HG03520 (cell line): ENCODE data around the gene NHSL2.
A peak's percentile ranks its signal among the peaks of the same experiment; 100 is the strongest.

Experiments
- ATAC-seq: cut with Tn5 transposase; IDR thresholded peaks from one replicate; pipeline ENCODE4 v1.9.1; 2021; ENCODE audit warnings: mild to moderate bottlenecking, moderate library complexity; ENCODE audit not compliant: unreplicated experiment

Gene NHSL2

DNA sequence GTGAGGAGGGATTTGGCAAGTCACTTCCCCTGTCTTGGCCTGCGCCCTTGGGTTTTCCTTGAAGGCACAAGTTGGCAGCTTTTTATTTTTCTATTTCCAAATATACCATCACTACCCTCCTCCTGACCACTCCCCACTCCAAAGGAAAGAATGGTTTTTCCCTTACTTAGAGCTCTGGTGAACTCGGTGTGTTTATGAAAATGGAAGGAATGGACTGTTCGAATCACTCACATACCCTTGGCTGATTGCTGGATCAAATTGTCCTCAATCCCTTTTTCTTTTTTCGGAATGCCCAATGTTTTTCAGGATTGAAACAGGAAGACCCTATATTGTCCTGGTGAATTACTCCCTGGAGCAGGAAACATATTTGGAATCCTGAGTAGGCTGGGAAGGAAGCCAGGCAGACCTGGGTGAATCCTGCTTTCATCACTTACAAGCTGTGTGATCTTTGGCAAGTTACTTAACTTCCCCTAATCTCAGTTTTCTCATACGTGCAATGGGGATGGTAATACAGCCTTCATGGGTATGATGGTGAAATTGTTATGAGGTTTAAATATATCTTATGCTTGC lies 150.4 kb downstream of the NHSL2 start:
- no peak for ATAC-seq

DNA sequence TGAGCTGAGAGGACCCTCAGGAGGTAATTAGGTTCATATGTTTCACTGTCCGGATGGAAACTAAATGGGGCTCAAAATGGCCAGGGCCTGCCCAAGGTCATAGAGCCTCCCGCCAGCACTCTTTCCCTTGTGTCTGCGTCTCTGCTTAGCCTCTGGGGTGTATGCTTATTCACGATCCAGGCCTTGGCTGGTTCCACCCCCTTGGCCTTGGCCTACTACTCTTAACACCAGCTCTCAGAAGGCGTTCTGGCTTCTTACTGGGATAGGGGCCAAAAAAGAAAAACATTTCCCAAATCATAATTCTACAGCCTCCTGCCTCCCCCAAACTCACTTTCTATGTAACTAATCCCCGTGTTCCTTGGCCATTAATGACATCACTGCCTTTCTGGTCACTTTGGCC lies 152.3 kb downstream of the NHSL2 start:
- no peak for ATAC-seq

DNA sequence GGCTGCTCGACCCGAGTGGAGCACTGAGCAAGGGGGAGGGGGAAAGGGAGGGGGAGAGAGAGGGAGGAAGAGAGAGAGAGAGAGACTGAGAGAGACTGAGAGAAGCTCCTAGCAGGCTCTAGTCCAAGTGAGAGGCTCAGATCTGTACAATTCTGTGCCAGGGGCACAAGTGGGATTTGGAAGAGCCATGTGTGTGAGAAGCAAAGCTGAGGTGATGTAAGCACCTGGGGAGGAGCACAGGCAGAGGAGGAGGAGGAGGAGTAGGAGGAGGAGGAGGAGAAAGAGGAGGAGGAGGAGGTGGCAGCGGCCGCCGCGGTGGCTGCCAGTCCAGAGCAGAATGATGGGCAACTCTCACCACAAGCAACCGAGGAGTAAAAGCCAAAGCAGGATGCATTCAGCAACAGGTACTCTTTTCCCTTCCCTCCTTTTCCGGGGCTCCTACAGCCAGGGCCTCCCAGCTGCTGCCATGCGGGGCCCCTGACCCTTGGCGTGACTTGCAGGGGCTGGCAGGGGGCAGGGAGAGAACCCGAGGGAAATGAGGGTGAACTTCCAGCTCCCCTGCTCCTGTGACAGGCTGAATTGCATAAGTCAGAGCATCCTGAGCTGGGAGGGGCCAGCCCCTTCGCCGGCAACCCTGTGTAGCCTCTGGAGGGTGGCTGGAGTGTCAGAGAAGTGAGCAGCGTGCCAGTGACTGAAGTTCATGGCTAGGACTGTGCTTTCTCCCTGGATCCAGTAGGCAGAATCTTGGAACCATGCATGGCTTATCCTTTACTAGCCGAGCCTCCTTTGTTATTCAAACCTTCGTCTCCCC lies 158.9 kb downstream of the NHSL2 start:
- ATAC-seq = no peak

DNA sequence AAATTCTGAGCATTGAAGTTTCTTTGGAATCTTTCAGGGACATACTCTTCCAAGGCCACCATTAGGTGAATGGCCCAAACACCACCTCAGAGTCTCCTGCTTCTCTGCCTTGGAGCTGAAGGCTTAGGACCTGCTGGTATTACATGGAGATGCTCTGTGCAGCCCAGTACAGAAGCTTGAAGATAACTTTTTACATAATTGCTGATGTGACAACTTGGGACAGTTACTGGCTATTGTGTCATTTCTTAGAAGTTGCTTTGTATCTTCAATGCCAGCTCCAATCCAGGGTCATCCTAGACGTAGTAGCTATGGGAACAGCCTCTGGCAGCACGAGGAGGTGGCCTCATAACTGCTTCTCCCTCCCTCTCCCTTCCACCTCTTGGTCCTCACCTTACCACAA lies 160.6 kb downstream of the NHSL2 start:
- no peak for ATAC-seq

DNA sequence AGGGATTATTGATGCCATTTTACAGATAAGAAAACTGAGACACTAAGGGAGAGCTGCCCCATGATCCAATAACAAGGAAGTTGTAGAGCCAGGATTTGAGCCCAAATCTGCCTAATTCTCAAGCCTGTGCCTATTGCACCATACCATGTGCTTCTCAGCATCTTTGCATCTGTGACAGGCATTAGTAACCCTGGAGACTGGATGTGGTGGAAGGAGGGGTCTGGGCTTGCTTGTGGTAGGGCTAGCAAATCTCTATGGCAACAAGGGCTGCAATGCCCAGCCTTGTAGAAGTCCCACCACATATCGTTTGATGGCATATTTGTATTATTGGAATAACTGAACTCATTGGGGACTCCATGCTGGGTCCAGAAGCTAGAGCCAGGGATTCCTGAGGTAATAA lies 163.0 kb downstream of the NHSL2 start:
- ATAC-seq = no peak

DNA sequence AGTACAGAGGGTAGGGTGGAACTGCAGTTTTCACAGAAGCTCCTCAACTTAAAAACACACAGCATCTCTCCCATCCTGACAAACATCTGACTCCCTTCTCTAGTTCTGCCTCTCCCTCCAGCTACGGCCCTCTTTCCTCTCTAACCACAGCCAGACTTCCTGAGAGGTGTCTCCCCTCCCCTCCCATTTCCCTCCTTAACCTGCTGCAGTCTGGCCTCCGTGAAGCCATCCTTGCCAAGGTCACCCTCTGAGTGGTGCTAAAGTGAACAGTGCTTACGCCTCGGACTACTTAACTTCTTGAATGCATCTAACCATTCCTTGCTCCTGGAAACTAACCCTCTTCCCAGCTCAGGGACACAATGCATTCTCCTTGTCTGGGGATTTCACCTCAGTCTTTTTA lies 167.8 kb downstream of the NHSL2 start:
- no peak for ATAC-seq

DNA sequence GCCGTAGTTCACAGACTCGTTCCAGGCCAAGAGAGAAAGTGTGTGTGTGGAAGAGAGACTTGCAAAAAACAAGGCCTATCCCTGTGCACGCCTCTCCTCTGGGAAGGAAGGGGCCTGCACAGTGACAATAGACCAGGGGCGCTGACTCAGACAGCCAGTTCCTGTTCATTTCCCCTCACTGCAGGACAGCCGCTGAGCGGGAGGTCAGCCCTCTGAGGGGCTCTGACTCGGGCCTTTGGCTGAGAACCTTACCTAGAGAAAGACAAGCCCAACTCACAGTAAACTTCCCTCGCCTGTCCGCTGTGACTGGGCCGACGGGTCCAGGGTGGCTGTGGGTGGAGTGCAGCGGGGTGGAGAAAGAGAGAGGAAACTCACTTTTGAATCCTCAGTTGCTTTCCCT lies 169.0 kb downstream of the NHSL2 start:
- ATAC-seq = no peak

DNA sequence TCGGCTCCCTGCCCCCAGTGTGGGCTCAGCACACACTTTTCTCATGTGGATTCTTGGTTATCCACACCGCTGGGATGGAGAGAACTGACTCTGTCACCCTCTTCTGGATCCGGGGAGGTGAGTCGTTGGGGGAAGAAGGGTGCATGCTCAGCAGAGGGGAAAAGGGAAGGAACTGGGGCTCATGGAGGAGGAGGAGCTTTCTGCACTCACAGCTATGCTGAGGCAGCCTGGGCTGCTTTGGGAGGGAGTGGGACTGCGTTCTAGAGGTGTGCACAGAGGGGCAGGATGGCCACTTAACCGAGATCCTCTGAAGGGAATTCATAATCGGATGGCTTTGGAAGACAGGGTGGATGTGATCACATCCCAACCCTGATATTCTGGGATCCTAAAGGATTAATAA lies 169.5 kb downstream of the NHSL2 start:
- no peak for ATAC-seq

DNA sequence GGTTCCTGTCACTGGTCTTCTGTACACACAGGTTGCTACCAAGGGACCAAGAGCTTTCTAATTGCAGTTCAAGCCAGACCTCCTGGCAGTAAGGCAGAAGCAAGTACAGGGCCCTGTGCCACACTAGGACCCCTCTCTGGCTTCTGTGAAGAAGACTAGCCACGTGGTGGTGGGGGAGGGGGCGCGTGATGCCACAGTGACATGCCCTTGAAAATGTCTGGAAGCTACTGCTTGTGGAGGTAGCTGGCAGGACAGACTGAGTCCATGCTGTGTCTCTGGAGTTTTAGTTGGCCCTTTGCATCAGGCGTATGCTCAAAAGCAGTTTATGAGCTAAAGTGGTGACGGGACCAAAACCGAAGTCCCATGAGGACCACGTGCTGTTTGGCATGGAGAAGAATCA lies 170.2 kb downstream of the NHSL2 start:
- ATAC-seq = no peak

DNA sequence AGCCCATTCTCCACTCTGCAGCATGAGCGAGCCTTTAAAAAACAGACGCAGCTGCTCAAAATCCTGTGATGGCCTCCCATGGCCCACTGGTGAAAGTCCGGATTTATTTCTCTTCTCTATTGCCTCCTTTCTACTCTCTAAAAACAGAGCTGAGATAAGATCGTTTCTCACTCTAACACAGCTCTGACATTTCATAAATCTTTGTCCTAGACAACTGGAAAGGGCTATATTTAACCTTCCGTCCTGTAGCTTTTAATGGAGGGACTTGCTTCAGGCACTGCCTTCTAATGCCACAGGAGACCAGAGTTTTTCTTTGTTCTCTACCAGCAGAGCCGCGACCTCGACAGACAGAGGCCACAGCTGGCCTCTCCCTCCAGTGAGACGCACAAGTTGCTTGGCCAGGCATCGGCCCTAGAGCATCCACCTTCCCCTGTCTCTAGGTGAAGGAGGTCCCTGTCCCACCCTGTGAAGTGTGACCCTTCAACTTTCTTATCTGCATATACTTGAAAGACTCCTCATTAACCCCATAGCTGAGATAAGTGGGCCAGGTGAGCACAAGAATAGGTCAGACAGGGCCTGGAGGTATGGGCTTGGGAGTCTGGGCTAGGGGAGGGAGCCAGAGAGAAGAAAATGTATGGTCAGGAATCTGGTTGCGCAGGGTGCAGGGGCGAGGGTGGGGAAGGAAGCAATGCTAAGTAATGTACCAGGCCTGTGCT lies 171.1 kb downstream of the NHSL2 start:
- ATAC-seq = no peak

DNA sequence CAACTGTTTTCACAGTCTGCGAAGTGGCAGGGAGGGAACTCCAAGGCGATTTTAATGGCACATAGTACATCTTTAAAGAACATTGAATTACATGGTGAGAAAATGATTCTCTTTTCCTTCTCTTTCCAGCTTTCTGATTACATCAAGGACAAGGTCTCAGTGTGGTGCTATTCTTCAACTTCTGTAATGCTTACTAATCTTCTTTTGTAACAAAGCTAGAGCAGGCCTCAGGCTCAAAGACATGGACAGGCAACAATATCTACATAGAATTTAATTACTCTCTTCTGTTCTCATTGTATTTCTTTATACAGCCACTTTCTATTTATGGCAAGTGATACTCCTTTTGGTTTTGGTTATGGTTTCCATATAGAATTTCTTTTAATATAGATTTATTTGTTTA lies 172.6 kb downstream of the NHSL2 start:
- no peak for ATAC-seq

DNA sequence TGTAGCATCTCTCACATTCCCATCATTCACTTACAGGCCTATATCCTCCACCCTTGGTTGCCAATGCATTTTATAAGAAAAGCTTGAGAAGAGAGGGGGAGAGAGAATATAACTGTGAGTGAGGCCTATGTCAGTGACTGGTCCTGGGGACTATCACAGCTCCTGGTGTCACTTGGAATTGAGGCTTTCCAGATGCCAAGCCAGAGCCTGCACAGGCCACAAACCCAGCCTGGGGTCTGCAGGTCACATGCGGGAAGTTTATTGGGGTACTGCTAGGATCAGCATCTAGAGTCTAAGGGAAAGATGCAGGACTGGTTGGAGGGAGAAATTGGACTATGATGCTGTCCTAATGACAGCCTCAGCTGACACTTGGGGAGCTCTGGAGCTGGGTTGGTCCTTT lies 173.5 kb downstream of the NHSL2 start:
- no peak for ATAC-seq

DNA sequence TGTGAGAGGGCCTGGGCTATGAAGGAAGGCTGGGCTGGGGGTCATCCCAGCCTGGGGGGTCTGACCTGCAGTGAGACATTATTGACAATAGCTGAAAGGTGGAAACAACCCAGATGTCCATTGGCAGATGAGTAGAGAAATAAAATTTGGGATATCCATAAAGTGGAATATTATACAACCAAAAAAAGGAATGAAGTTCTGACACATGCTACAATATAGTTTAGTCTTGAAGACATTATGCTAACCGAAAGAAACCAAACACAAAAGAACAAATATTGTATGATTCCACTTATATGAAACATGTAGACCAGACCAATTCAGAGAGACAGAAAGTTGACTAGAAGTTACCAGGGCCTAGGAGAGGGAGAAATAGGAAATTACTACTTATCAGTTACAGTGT lies 176.3 kb downstream of the NHSL2 start:
- no peak for ATAC-seq

DNA sequence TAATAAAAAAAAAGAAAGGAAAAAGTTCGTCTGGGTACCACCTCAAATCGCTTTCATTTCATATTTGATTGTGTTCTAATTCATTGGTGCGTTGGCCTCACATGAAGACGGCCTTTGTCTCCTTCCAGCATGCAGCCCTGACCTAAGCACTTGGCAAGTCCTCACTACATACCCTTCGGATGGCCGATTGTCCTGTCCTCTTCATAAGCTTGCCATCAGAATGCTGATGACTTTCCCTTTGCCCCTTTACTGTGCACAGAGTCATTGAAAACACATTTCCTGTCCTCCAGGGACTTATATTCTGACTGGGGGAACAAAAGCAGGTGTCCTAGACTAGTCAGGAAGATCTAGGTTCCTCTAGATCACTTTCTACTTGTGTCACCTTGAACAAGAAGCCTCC lies 178.1 kb downstream of the NHSL2 start:
- ATAC-seq = no peak

DNA sequence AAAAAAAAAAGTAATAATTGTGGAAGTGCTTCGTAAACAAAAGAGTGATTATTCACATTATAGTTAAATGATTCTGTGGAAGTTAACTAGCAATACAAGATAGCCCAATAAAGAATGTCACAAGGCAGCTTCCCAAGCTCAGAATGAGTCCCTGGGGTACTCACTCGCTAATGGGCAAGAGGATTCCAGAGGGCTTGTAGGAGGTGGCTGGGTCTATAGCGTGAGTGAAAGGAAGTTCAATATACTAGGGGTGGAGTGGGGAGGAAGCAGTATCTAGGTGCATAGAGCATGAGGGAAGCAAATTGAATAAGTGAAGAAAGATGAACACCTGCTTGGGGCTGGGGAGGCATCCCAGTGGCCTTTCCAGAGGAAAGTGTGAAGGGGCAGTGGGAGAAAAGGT lies 178.6 kb downstream of the NHSL2 start:
- ATAC-seq = no peak

DNA sequence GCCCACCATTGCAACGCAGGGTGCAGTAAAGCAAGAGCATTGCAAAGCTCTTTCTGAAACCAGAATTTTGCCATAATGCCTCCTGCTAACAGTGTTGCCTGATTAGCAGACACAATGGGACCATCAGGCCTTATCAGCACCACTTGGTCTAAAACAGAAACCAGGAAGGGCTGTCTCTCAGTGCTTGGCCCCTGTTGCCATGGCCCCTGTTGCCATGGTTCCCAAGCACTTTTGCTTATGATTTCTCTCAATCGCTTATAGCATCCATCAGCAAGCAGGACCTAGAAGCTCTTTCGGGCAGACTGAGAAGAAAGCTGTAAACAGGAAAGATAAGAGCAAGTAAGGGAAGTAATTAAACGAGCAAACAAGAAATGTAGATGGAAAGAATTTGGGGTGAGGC lies 184.2 kb downstream of the NHSL2 start:
- peak; percentile 94 for ATAC-seq

DNA sequence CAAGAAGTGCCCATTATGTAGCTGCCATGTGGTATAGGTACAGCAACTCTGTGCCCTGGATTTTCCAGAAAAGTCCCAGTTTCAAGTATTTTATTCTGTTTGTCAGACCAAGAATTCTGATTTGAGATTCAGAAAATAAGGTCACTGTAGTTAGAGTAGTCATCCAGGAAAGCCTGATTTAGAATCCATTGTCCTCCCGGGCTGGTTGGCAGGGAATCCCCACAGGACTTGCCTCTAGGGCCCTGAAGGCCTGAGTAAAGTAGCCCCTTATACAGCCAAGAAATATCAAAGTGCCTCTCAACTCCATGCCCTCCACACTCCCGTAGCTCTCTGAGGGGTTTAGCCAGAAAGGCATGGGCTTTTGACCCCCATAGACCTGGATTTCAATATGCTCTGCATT lies 184.7 kb downstream of the NHSL2 start:
- no peak for ATAC-seq

DNA sequence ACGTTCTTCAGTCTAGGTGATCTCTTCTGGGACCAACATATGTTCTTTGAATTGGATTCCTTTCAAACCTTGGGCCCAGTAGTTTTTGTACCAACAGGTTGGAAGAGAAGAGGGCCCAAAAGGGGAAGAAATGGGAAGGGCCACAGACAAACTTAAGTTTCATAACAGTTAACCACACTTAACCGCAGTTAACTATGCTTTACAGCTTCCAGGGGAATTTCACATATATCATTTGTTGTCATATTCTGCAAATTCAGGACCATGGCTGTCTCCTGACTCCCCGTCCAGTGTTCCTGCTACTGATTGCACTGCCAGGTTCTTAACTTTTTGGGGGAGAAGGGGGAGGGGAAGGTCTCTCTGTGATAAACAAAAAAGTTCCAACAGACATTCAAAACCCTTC lies 186.5 kb downstream of the NHSL2 start:
- ATAC-seq = no peak

DNA sequence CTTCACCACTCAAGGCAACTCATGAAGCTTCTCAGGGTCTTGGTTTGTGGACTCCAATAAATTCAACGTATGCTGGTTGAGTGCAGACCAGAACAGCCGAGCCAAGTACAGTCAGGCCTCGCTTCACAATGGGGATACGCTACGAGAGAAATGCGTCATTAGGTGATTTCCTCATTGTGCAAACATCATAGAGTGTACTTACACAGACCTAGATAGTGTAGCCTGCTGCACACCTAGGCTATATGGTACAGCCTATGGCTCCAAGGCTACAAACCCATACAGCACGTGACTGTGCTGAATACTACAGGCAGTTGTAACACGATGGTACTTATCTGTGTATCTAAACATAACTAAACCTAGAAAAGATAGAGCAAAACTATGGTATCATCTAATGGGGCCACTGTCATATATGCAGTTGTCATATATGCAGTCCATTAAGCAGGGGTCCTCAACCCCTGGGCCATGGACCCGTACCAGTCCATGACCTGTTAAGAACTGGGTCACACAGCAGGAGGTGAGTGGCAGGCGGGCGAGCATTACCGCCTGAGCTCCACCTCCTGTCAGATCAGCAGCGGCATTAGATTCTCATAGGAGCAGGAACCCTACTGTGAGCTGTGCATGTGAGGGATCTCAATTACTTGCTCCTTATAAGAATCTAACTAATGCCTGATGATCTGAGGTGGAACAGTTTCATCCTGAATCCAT lies 189.6 kb downstream of the NHSL2 start:
- no peak for ATAC-seq

DNA sequence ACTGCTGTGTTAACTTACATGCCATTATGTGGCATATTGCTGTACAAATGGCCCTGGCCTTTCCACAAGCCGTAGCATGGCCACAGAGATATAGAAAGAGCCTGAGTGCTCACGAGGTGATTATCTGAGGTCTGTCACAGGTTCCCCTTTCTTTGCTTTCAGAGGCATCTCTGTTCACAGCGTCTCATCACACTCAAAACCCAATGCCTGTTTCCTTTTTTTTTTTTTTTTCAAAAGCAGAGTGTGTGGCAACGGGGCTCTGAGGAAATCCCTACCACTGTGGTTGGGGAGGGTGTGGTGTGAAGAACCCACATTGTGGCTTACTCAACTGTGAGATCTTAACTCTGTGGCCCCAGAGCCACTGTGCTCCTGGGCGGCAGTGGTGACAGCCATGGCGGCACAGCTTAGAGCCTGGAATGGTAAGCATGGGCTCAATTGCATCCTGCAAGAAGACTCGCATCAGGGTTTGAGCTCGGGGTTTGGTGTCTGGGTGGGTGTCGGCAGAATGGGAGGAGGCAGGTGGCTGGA lies 190.2 kb downstream of the NHSL2 start:
- peak; percentile 73 for ATAC-seq

DNA sequence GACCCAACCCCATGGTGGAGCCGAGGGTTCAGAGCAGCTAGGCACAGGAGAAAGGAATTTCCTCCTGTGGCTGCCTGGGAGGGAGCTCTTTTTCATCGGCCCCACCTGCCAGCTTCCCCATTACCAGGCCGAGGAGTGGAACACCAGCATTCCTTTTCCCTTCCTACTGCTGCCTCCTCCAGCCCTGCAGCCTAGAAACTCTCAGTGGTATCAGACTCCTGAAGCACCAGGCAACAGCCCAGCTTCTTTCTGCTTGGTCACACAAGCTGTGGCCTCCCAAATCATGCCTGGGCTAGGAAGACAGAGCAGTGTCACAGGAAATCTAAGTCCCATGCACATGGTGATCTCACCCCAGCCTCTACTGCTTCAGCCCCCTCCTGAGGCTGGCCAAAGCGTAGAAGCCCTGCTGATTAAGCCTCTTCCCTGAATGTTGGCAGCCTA lies 191.0 kb downstream of the NHSL2 start:
- ATAC-seq = no peak
